Activated T-cell treated with anti-CD3 and anti-CD28 coated beads, Interleukin-2, amount 50 U/mL, for 72 hours (primary cell): ENCODE measurements around the gene INPP4A. TPM values are rescaled to one million over a fixed set of nuclear protein-coding genes. Genes with fewer than 3 reads are reported as not detected.

Experiments
- ATAC-seq, 2 donors: fragments of 150-1000 bp; cut with Tn5 transposase; replicated peaks in 1 of 2; 2 replicates each; pipeline ENCODE4 v1.10.0; 2021; ENCODE audit warnings: moderate library complexity in 2 of 2, mild to moderate bottlenecking in 1 of 2
- DNase-seq, 2 donors: peaks; one replicate each; pipeline ENCODE4 v3.0.0; 2021 to 2022; ENCODE audit warnings: mixed read lengths in 1 of 2
- H3K27ac Mint-ChIP-seq: one replicate; pipeline ENCODE4 v1.8.0; 2022; ENCODE audit warnings: mild to moderate bottlenecking, moderate library complexity, mixed read lengths
- H3K27me3 Mint-ChIP-seq: one replicate; pipeline ENCODE4 v1.8.0; 2022; ENCODE audit warnings: low read depth, mixed read lengths
- H3K36me3 Mint-ChIP-seq, 2 donors: one replicate each; pipeline ENCODE4 v1.8.0; 2022; ENCODE audit warnings: mixed read lengths in 2 of 2, mild to moderate bottlenecking in 1 of 2; ENCODE audit not compliant: insufficient read depth in 2 of 2
- H3K4me1 Mint-ChIP-seq: one replicate; pipeline ENCODE4 v1.8.0; 2022; ENCODE audit warnings: low read depth, mixed read lengths
- H3K4me3 Mint-ChIP-seq, 2 donors: one replicate each; pipeline ENCODE4 v1.8.0; 2022; ENCODE audit warnings: mild to moderate bottlenecking in 2 of 2, mixed read lengths in 2 of 2, moderate library complexity in 2 of 2
- H3K9me3 Mint-ChIP-seq, 2 donors: one replicate each; pipeline ENCODE4 v1.8.0; 2022; ENCODE audit warnings: mixed read lengths in 2 of 2
- total RNA-seq, 2 donors: library from RNA; stranded (reverse); gene quantifications; one replicate each; pipeline ENCODE4 v1.2.3, GENCODE V29; 2022

Gene INPP4A
- total RNA-seq, 2 donors from 2014 or later, result 51.6 to 55.1 TPM

DNA sequence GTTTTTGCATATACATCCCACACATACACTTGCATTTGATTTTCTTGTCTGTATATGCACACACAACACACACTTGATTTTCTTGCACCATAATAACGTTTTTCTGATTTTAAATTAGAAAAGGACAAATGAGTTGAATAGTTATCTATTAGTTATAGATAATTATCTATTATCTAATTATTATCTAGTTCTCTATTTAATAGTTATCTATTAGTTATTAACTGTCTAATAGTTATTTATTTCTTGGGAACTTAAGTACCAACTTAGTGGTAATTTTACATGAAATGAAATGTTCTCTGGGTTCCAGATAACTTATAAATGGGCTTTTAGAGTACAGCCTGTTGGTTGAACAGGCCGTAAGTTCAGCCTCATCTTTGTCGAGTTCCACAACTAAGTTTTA is 23.0 kb downstream of the INPP4A start:
- H3K4me3 Mint-ChIP-seq, result peak overlapping the region; percentile 54 to 79
- DNase-seq, result no peak
- H3K36me3 Mint-ChIP-seq, result peaks cover 2 to 4% of the 10 kb centered on the region in 2 donors
- no peaks in the 10 kb centered on the region for H3K27me3 Mint-ChIP-seq
- H3K27ac Mint-ChIP-seq, result no peak overlapping the region
- no peak for ATAC-seq
- peaks cover 99% of the 10 kb centered on the region for H3K4me1 Mint-ChIP-seq
- H3K9me3 Mint-ChIP-seq, result no peaks in the 10 kb centered on the region

DNA sequence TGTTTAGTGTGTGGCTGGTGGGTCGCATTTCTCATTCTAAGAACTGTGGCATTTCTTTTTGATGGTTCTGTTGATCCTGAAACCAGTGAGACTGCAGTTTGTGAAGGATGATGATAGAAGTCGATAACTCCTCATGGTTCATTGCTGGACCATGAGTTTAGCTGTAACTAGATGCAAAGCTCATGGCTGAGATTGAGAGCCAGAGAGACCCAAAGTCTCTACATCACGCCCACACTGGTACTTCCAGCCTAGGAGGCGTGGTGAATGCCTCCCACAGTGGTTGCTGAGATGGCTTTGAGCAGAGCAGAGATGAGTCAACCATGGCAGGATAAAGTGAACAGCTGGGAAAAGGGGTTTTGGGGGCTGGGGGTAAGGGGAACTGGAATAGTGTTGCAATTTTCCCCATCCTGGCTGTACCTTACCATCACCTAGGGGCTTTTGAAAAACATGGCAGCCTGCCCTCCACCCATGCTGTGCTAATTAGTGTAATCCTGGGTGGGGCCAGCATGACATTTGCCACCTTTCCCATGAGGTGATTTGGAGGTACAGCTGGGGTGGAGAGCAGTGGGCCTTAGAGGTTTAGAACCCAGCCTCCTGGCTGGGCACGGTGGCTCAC is 24.1 kb downstream of the INPP4A start:
- DNase-seq (peak; percentile 72 to 76), ATAC-seq (peak; percentile 68 to 73)
- peaks cover 99% of the 10 kb centered on the region for H3K4me1 Mint-ChIP-seq
- H3K9me3 Mint-ChIP-seq, result no peaks in the 10 kb centered on the region
- H3K4me3 Mint-ChIP-seq, result peak overlapping the region; percentile 44 to 72
- H3K27me3 Mint-ChIP-seq, result no peaks in the 10 kb centered on the region
- H3K36me3 Mint-ChIP-seq, result peaks cover 2 to 4% of the 10 kb centered on the region in 2 donors
- peak overlapping the region; percentile 30 for H3K27ac Mint-ChIP-seq

DNA sequence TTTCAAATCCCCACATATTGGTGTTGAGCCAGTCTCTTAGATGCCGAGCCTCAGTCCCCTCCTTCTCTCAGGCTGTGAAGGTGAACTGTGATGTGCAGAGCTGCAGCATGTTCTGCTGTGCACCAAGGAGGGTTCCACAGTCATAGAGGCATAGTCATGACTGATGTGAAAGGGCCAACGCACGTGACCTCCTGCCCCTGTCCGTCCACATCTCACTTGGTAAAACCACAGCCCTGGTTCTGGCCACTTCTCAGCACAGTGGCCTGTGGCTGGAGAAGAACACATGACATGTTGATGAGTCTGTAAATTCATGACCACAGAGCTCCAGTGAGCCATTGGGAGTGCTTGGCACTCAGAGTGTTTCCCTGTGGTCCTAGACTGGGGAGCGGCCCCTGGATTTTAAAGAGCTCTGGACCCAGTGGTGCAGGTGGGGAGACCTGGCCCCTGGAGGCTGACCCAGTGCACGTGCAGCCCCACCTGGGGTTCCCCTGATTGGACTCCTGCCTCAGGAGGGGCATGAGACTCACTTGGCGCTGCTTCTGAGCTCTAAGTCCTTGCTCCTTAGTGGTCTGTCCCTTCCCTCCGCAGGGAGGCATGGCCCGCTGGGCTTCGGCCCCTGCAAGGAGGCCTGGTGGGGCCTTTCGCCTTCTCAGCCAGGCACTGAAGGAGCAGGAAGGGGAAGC is 25.3 kb downstream of the INPP4A start:
- no peaks in the 10 kb centered on the region for H3K9me3 Mint-ChIP-seq
- no peaks in the 10 kb centered on the region for H3K27me3 Mint-ChIP-seq
- H3K4me1 Mint-ChIP-seq, result peaks cover 99% of the 10 kb centered on the region
- DNase-seq (no peak), ATAC-seq (no peak)
- no peak overlapping the region for H3K27ac Mint-ChIP-seq
- H3K36me3 Mint-ChIP-seq, result peaks cover 2 to 4% of the 10 kb centered on the region in 2 donors
- H3K4me3 Mint-ChIP-seq, result peak overlapping the region; percentile 1 to 45

DNA sequence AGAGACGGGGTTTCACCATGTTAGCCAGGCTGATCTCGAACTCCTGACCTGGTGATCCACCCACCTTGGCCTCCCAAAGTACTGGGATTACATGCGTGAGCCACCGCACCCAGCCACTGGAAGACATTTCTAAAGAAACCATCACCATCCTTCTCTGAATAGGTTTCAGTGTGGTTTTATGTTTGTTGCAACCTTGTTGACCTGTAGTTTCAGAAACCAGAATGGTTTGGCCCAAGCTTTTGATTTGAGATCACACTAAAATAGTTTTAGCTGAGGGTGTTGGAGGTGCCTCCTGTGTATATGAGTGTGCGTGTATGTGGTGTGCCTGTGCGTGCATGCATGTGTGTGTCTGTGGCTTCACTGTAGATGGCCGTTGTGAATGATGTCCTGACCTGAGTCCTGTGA is 26.2 kb downstream of the INPP4A start:
- H3K4me1 Mint-ChIP-seq, result peaks cover 99% of the 10 kb centered on the region
- H3K27me3 Mint-ChIP-seq, result no peaks in the 10 kb centered on the region
- H3K36me3 Mint-ChIP-seq, result peaks cover 2 to 4% of the 10 kb centered on the region in 2 donors
- ATAC-seq (peak; percentile 54 to 57), DNase-seq (no peak)
- H3K9me3 Mint-ChIP-seq, result no peaks in the 10 kb centered on the region
- H3K4me3 Mint-ChIP-seq, result peak overlapping the region; percentile 48 to 68
- H3K27ac Mint-ChIP-seq, result peak overlapping the region; percentile 85

DNA sequence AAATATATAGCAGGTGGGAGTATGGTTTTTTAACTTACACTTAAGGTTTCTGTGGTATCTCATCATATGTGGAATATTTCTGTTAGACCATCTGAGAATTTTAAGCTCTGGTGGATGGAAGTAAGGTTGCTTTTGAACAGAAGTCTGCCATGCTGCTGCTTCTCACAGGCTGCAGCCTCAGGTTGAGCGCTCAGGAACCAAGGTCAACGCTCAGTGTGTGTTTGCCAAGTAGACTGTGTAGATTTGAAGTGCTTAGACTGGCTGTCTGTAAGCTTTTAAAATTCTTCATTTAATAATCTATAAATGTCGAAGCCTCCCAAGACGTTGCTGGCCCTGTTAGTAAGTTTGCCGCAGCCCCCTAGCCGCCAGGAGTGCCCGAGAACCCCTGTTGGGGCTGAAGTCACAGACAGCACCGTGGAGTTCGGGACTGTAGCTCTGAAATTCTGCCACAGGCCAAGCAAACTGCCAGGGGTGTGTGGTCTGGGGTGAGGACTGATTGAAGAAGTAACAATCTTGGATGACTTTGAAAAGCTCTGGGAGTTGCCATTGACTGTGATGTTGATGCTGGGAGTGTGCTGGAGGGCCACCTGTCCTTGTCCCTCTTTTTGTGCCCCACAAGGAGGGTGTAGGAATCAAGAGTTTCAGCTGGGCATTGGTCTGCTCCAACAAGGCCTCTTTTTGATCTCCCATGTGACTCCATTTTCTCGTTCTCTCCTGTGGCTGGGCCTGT is 26.9 kb downstream of the INPP4A start:
- no peaks in the 10 kb centered on the region for H3K27me3 Mint-ChIP-seq
- peak overlapping the region; percentile 85 for H3K27ac Mint-ChIP-seq
- H3K4me1 Mint-ChIP-seq, result peaks cover 99% of the 10 kb centered on the region
- ATAC-seq (no peak), DNase-seq (no peak)
- H3K4me3 Mint-ChIP-seq, result peak overlapping the region; percentile 48 to 68
- H3K9me3 Mint-ChIP-seq, result no peaks in the 10 kb centered on the region
- peaks cover 2 to 4% of the 10 kb centered on the region in 2 donors for H3K36me3 Mint-ChIP-seq

DNA sequence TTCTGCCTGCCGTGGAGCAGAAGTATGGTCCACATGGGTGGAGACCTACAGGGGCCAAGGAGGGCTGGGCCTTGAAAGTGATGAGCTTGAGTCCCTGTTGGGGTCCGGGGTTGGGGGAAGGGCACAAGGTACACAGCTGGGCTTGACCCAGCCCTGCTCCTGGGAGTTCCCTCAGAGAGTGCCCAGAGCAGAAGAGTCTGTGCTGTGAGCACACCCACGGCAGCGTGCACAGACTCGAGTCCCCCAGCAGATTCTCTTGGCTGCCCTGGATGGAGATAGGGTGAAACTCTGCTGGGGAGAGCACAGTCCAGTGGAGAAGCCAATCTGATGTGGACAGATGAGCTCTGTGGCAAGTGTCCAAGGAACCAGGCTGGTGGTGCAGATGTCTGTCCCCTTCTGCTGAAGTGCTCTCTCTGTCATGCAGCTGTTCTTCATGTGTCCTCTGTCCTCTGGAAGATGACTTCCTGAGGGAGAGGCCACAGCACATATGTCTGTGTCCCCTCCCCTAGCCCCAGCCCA is 27.5 kb downstream of the INPP4A start:
- Mint-ChIP-seq H3K9me3 (no peaks in the 10 kb centered on the region), H3K4me3 (peak overlapping the region; percentile 50 to 75), H3K4me1 (peaks cover 99% of the 10 kb centered on the region), H3K27ac (no peak overlapping the region), H3K27me3 (no peaks in the 10 kb centered on the region), H3K36me3 (peaks cover 2 to 4% of the 10 kb centered on the region in 2 donors)
- DNase-seq (no peak), ATAC-seq (no peak)

DNA sequence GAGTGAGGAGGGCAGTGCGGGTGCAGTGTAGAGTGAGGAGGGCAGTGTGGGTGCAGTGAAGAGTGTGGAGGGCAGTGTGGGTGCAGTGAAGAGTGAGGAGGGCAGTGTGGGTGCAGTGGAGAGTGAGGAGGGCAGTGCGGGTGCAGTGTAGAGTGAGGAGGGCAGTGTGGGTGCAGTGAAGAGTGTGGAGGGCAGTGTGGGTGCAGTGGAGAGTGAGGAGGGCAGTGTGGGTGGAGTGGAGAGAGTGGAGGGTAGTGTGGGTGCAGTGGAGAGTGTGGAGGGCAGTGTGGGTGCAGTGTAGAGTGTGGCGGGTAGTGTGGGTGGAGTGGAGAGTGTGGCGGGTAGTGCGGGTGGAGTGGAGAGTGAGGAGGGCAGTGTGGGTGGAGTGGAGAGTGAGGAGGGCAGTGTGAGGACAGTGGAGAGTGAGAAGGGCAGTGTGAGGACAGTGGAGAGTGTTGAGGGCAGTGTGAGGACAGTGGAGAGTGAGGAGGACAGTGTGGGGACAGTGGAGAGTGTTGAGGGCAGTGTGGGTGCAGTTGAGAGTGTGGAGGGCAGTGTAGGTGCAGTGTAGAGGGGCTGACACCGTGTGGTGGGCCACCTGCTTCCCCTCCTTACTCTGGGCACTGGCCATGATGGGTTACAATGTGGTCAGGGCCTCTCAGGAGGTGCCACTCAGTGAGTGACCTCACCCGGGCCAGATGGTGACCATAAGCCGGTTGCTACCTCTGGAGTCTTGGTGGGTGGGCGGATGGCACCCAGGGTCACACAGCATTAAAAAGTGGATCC is 28.5 kb downstream of the INPP4A start:
- DNase-seq (no peak), ATAC-seq (no peak)
- peak overlapping the region; percentile 75 to 83 for H3K4me3 Mint-ChIP-seq
- H3K27me3 Mint-ChIP-seq, result no peaks in the 10 kb centered on the region
- peaks cover 3 to 4% of the 10 kb centered on the region in 2 donors for H3K36me3 Mint-ChIP-seq
- peak overlapping the region; percentile 62 for H3K27ac Mint-ChIP-seq
- H3K4me1 Mint-ChIP-seq, result peaks cover 100% of the 10 kb centered on the region
- H3K9me3 Mint-ChIP-seq, result no peaks in the 10 kb centered on the region

DNA sequence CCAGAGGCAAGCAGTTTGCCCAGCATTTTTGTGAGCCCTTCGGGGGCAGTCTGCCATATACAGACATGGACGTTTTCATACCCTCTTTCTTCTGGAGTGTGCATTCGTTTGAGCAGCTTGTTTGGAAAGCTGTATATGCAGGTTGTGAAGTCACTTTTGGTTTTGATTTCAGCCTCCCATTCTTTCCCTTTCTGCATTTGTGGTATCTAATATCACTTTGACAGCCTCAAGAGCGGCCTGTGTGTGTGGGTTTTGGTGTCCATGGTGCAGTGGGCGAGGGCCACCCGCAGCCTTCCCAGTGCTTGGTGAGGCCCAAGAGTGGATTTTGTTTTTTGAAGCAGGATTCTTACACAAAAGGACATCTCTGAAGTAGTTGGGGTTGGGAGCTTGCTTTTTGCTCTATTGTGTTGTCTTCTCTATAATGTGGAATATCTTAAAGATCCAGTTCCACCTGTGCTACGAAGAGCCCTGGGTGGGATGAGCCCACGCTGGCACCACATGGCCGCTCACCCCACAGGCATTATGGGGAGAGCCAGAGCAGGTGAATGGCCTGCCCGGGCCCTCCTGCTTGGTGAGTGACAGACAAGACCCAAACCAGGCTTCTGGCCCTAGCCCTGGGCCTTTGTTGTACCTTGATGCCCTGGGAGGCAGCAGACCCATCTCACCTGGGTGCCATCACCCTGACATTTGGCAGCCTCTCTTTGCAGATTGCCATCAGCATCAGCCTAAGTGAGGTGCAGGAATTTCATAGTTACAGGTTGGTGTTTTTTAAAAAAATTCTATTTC is 29.5 kb downstream of the INPP4A start:
- Mint-ChIP-seq H3K27me3 (no peaks in the 10 kb centered on the region), H3K27ac (peak overlapping the region; percentile 61), H3K4me1 (peaks cover 100% of the 10 kb centered on the region), H3K9me3 (no peaks in the 10 kb centered on the region), H3K4me3 (peak overlapping the region; percentile 75 to 83), H3K36me3 (peaks cover 1 to 3% of the 10 kb centered on the region in 2 donors)
- DNase-seq (no peak), ATAC-seq (peak; percentile 22 to 40)

DNA sequence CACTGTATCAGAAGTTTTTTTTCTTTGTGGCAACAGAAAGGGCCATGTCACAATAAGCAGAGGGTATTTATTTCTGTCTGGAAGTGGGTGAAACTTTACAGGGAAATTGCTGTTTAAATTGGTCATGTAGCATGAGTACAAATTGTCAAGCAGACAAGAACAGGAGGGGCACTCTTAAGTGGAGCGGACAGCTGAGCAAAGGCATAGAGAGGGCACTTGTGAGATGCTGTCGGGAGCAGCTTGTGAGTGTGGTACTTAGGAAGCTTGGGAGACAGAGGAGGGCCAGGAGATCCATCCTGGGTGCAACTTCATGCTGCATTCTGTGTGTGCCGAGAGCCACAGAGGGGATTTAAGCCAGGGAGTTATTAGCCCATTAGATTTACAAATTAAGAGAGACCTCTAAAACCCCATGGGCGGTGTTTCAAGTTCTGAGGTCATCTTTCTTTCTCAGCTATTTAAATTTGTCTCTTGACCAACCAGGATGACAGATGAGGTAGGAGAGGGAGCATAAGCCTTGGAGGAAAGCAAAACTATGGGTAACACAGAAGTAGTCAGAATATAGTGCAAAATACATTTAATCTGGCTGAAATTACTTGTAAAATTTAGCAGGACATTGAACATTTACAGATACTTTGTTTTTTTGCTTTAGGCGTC is 30.4 kb downstream of the INPP4A start:
- no peak for ATAC-seq
- Mint-ChIP-seq H3K9me3 (no peaks in the 10 kb centered on the region), H3K4me1 (peaks cover 100% of the 10 kb centered on the region), H3K36me3 (peaks cover 0 to 3% of the 10 kb centered on the region in 2 donors), H3K27ac (peak overlapping the region; percentile 7), H3K4me3 (peak overlapping the region; percentile 45 to 52), H3K27me3 (no peaks in the 10 kb centered on the region)
- DNase-seq, result no peak

DNA sequence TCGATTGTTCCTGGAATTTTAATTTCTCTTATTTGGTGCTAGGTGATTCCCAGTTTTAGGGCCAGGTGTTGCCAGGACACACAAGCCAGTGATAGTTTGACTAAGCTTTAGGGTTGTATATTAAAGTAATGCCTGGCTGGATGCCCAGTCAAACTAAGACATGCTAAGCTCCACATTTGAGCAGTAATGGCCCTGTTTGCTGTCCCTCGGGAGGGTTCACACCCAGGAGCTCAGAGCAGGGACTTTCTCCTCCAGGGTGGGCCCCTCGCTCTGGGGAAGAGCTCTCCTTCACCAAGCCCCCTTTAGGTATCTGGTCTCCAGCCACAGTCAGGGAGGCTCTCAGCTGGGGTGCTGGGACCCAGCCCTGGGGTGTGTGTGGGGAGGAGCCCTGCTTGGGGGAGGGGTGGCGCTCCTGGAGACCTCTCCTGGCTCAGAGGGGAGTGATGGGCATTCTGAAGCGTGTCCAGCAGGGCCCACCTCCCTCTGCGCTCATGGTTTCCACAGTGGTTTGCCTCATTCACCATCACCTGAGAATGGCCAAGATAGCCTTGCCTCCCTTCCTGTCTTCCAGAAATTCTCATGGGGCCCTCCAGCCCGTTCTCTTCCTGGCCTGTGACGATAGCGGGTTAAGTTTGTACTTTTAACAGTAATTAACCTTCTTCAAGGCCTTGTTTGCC is 31.7 kb downstream of the INPP4A start:
- no peak overlapping the region for H3K27ac Mint-ChIP-seq
- ATAC-seq (no peak), DNase-seq (no peak)
- H3K27me3 Mint-ChIP-seq, result no peaks in the 10 kb centered on the region
- peaks cover 100% of the 10 kb centered on the region for H3K4me1 Mint-ChIP-seq
- peaks cover 0 to 2% of the 10 kb centered on the region in 2 donors for H3K36me3 Mint-ChIP-seq
- H3K9me3 Mint-ChIP-seq, result no peaks in the 10 kb centered on the region
- H3K4me3 Mint-ChIP-seq, result peak overlapping the region; percentile 15 to 49

DNA sequence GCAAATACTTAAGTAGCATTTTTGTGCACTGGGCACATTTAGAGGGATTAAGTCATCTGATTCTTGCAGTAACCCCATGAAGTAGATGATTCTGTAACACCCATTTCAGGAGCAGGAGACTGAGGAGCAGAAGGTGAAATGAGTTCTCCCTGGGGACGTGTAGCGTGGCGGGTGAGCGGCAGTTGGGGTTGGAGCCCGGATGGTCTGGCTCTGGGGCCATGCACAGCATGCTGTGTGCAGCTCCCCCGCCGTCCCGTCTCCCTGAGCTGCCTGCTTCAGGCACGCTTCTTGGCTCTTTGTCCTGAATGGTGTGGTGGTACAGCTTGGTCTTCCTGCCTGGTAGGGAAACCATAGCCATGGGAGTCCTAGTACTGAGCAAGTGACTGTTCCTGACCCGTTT is 32.4 kb downstream of the INPP4A start:
- Mint-ChIP-seq H3K27me3 (no peaks in the 10 kb centered on the region), H3K4me1 (peaks cover 100% of the 10 kb centered on the region), H3K27ac (no peak overlapping the region), H3K4me3 (no peak overlapping the region), H3K36me3 (peaks cover 0 to 2% of the 10 kb centered on the region in 2 donors), H3K9me3 (no peaks in the 10 kb centered on the region)
- DNase-seq (no peak), ATAC-seq (no peak)
